H1 (cell line): Measurements from ENCODE around the gene FRMPD4. TPM values are rescaled to one million over a fixed set of nuclear protein-coding genes. Genes with fewer than 3 reads are reported as not detected.

Source experiments
- CTCF ChIA-PET: fragments of 300-600 bp; sonication (Branson Sonifier 250); formaldehyde crosslinking; loops from one replicate; lab custom pipeline; 2021; ENCODE audit not compliant: partially characterized antibody; lab: Charles Lee
- POLR2A ChIA-PET: fragments of 300-600 bp; sonication (Branson Sonifier 250); formaldehyde crosslinking; loops from one replicate; lab custom pipeline; 2021; ENCODE audit warnings: inconsistent platforms; ENCODE audit not compliant: partially characterized antibody; lab: Charles Lee
- DNase-seq, 2 experiments: peaks; one replicate each; pipeline versions ENCODE4 v3.0.0 to v3.0.0-alpha.2; 2010 to 2022; ENCODE audit warnings: low spot score in 2 of 2, low read depth in 1 of 2, mixed read lengths in 1 of 2
- FAIRE-seq: peaks from 2 replicates; lab custom pipeline; 2011; peaks lifted over from hg19 to GRCh38; lab: Jason Lieb, UNC
- H2AFZ ChIP-seq: 2 replicates; pipeline ENCODE4 v1.8.1; 2012; ENCODE audit warnings: low read length, inconsistent platforms
- H2AK5ac ChIP-seq: 2 replicates; pipeline ENCODE4 v1.6.1; 2013; ENCODE audit warnings: low read depth, low read length
- H2BK120ac ChIP-seq: replicated peaks from 2 replicates; pipeline ENCODE3; 2013; ENCODE audit warnings: low read depth, low read length, inconsistent platforms
- H2BK12ac ChIP-seq: 2 replicates; pipeline ENCODE4 v1.6.1; 2013; ENCODE audit warnings: low read depth, low read length
- H2BK15ac ChIP-seq: 2 replicates; pipeline ENCODE4 v1.6.1; 2013; ENCODE audit warnings: low read length
- H2BK20ac ChIP-seq: 2 replicates; pipeline ENCODE4 v1.6.1; 2013; ENCODE audit warnings: low read length
- H2BK5ac ChIP-seq: 2 replicates; pipeline ENCODE4 v1.6.1; 2013; ENCODE audit warnings: low read depth, low read length
- H3K14ac ChIP-seq: 2 replicates; pipeline ENCODE4 v1.6.1; 2013; ENCODE audit warnings: inconsistent platforms; ENCODE audit not compliant: insufficient read length
- H3K18ac ChIP-seq: 2 replicates; pipeline ENCODE4 v1.6.1; 2013; ENCODE audit warnings: low read length; ENCODE audit errors: extremely low read depth
- H3K23ac ChIP-seq: 2 replicates; pipeline ENCODE4 v1.6.1; 2013; ENCODE audit warnings: inconsistent platforms; ENCODE audit not compliant: insufficient read length
- H3K23me2 ChIP-seq: 2 replicates; pipeline ENCODE4 v1.6.1; 2013; ENCODE audit warnings: low read depth, low read length
- H3K27ac ChIP-seq: 2 replicates; pipeline ENCODE4 v1.6.1; 2011; ENCODE audit warnings: low read depth, low read length, inconsistent platforms
- H3K27me3 ChIP-seq, 4 experiments: replicated peaks in 1 of 4; 1 replicate in 1 of 4; 2 replicates in 3 of 4; pipeline versions ENCODE4 v1.6.1 to v1.8.1; 2011 to 2013; ENCODE audit warnings: low read length in 3 of 4, mild to moderate bottlenecking in 3 of 4, inconsistent platforms in 2 of 4, mixed read lengths in 2 of 4, moderate library complexity in 1 of 4; ENCODE audit not compliant: control insufficient read depth in 3 of 4, insufficient read depth in 3 of 4; ENCODE audit errors: extremely low read depth in 1 of 4
- H3K36me3 ChIP-seq, 4 experiments: 2 replicates each; pipeline versions ENCODE4 v1.6.1 to v1.8.1; 2011 to 2013; ENCODE audit warnings: mild to moderate bottlenecking in 4 of 4, low read length in 3 of 4, moderate library complexity in 2 of 4, control low read depth in 1 of 4, inconsistent platforms in 1 of 4; ENCODE audit not compliant: insufficient read depth in 4 of 4, control insufficient read depth in 2 of 4
- H3K4ac ChIP-seq: replicated peaks from 2 replicates; pipeline ENCODE3; 2013; ENCODE audit warnings: low read length, low read depth, mixed read lengths, inconsistent platforms; ENCODE audit not compliant: insufficient read length
- H3K4me1 ChIP-seq, 4 experiments: replicated peaks in 1 of 4; 1 replicate in 1 of 4; 2 replicates in 3 of 4; pipeline versions ENCODE4 v1.6.1 to v1.8.1; 2011 to 2013; ENCODE audit warnings: low read length in 3 of 4, inconsistent platforms in 2 of 4, mixed read lengths in 1 of 4; ENCODE audit not compliant: insufficient read depth in 4 of 4, control insufficient read depth in 3 of 4
- H3K4me2 ChIP-seq, 2 experiments: 2 replicates each; pipeline versions ENCODE4 v1.6.1 to v1.8.1; 2011 to 2013; ENCODE audit warnings: low read depth in 2 of 2, low read length in 2 of 2, control low read depth in 1 of 2, inconsistent platforms in 1 of 2, mild to moderate bottlenecking in 1 of 2; ENCODE audit not compliant: insufficient read depth in 1 of 2
- H3K4me3 ChIP-seq, 4 experiments: fragments of 200-600, 300-600 bp in 1 of 4; sonication (generic), shearing (Covaris generic), sonication (Bioruptor Twin) in 1 of 4; 2 replicates each; pipeline versions ENCODE4 v1.5.1 to v1.8.1; 2011 to 2016; ENCODE audit warnings: low read length in 4 of 4, low read depth in 3 of 4, control low read depth in 2 of 4, inconsistent platforms in 2 of 4, mild to moderate bottlenecking in 2 of 4, mixed read lengths in 1 of 4, moderate library complexity in 1 of 4; ENCODE audit not compliant: insufficient read depth in 2 of 4; ENCODE audit errors: extremely low read depth in 1 of 4
- H3K56ac ChIP-seq: replicated peaks from 2 replicates; pipeline ENCODE3; 2013; ENCODE audit warnings: low read depth, mild to moderate bottlenecking, mixed read lengths, low read length, inconsistent platforms; ENCODE audit not compliant: insufficient read length
- H3K79me1 ChIP-seq: 2 replicates; pipeline ENCODE4 v1.6.1; 2013; ENCODE audit warnings: low read depth, low read length, control low read depth
- H3K79me2 ChIP-seq, 2 experiments: 2 replicates each; pipeline versions ENCODE4 v1.6.1 to v1.8.1; 2012 to 2013; ENCODE audit warnings: low read length in 2 of 2, mild to moderate bottlenecking in 2 of 2, inconsistent platforms in 1 of 2; ENCODE audit not compliant: insufficient read depth in 2 of 2, control insufficient read depth in 1 of 2
- H3K9ac ChIP-seq, 4 experiments: replicated peaks in 1 of 4; 1 replicate in 1 of 4; 2 replicates in 3 of 4; pipeline versions ENCODE4 v1.6.1 to v1.8.1; 2011 to 2013; ENCODE audit warnings: low read depth in 3 of 4, low read length in 3 of 4, control low read depth in 2 of 4, mild to moderate bottlenecking in 2 of 4, moderate library complexity in 2 of 4, inconsistent platforms in 1 of 4; ENCODE audit errors: extremely low read depth in 1 of 4
- H3K9me3 ChIP-seq, 2 experiments: 2 replicates each; pipeline versions ENCODE4 v1.6.1 to v1.8.1; 2012 to 2013; ENCODE audit warnings: mild to moderate bottlenecking in 2 of 2, moderate library complexity in 2 of 2, control low read depth in 1 of 2, inconsistent platforms in 1 of 2, low read depth in 1 of 2, low read length in 1 of 2, mixed read lengths in 1 of 2; ENCODE audit not compliant: insufficient read depth in 2 of 2
- H4K20me1 ChIP-seq, 2 experiments: replicated peaks in 1 of 2; 2 replicates each; pipeline versions ENCODE3 to v1.8.1; 2011 to 2013; ENCODE audit warnings: inconsistent platforms in 2 of 2, low read length in 2 of 2, mild to moderate bottlenecking in 1 of 2; ENCODE audit not compliant: insufficient read depth in 2 of 2, control insufficient read depth in 1 of 2
- H4K5ac ChIP-seq: 2 replicates; pipeline ENCODE4 v1.6.1; 2013; ENCODE audit warnings: low read length, low read depth, mixed read lengths, inconsistent platforms; ENCODE audit not compliant: insufficient read length
- H4K8ac ChIP-seq: 2 replicates; pipeline ENCODE4 v1.8.0; 2013; ENCODE audit warnings: mild to moderate bottlenecking, moderate library complexity, low read length, inconsistent platforms; ENCODE audit not compliant: insufficient read depth; ENCODE audit errors: extremely low read depth
- H4K91ac ChIP-seq: replicated peaks from 2 replicates; pipeline ENCODE3; 2013; ENCODE audit warnings: low read length, mixed read lengths, inconsistent platforms; ENCODE audit not compliant: insufficient read length
- ATF3 ChIP-seq: IDR thresholded peaks from 2 replicates; pipeline ENCODE4 v1.6.1; 2011; ENCODE audit warnings: low read depth, mild to moderate bottlenecking, low read length; ENCODE audit not compliant: insufficient read depth
- BACH1 ChIP-seq: IDR thresholded peaks from 2 replicates; pipeline ENCODE4 v1.6.1; 2012; ENCODE audit warnings: low read length, improper control_type of control experiment
- BCL11A ChIP-seq, 2 experiments: IDR thresholded peaks; one replicate each; pipeline ENCODE4 v1.6.1; 2011; ENCODE audit warnings: low read depth in 2 of 2, low read length in 2 of 2, mild to moderate bottlenecking in 2 of 2
- HDAC6 ChIP-seq: IDR thresholded peaks from one replicate; pipeline ENCODE4 v1.7.1; 2012; ENCODE audit warnings: low read depth, mild to moderate bottlenecking, inconsistent platforms, low read length, moderate library complexity
- KDM4A ChIP-seq: IDR thresholded peaks from one replicate; pipeline ENCODE4 v1.7.1; 2012; ENCODE audit warnings: low read depth, mild to moderate bottlenecking, moderate library complexity, low read length, inconsistent platforms; ENCODE audit not compliant: severe bottlenecking
- POLR2A ChIP-seq, 2 experiments: IDR thresholded peaks; 1 replicate in 1 of 2; 2 replicates in 1 of 2; pipeline ENCODE4 v1.6.1; 2011; ENCODE audit warnings: low read depth in 2 of 2, low read length in 2 of 2, mild to moderate bottlenecking in 2 of 2; ENCODE audit errors: control extremely low read depth in 1 of 2
- POU5F1 ChIP-seq: IDR thresholded peaks from 2 replicates; pipeline ENCODE4 v1.6.1; 2011; ENCODE audit warnings: low read depth, mild to moderate bottlenecking, low read length, moderate library complexity
- RAD21 ChIP-seq, 2 experiments: IDR thresholded peaks in 1 of 2; conservative IDR thresholded peaks in 1 of 2; 2 replicates each; pipeline ENCODE4 v1.6.1; 2011; ENCODE audit warnings: low read depth in 2 of 2, low read length in 2 of 2, improper control_type of control experiment in 1 of 2, inconsistent platforms in 1 of 2, mild to moderate bottlenecking in 1 of 2, moderate library complexity in 1 of 2
- RBBP5 ChIP-seq: IDR thresholded peaks from 2 replicates; pipeline ENCODE4 v1.7.1; 2012; ENCODE audit warnings: low read depth, mild to moderate bottlenecking, inconsistent platforms, low read length, moderate library complexity, borderline replicate concordance
- SP1 ChIP-seq: IDR thresholded peaks from 2 replicates; pipeline ENCODE4 v1.6.1; 2011; ENCODE audit warnings: low read depth, low read length
- SP2 ChIP-seq: IDR thresholded peaks from 2 replicates; pipeline ENCODE4 v1.6.1; 2012; ENCODE audit warnings: mild to moderate bottlenecking, low read length, inconsistent platforms
- TCF12 ChIP-seq: IDR thresholded peaks from 2 replicates; pipeline ENCODE4 v1.6.1; 2011; ENCODE audit warnings: low read depth, mild to moderate bottlenecking, low read length
- polyA plus RNA-seq, 7 experiments: library from polyadenylated mRNA; depleted of rRNA in 3 of 7; stranded (reverse) in 5 of 7; unstranded in 2 of 7; fragments of >200 nt in 5 of 7; fragments of 200-250 nt in 2 of 7; gene quantifications; 1 replicate in 5 of 7; 2 replicates in 1 of 7; 4 replicates in 1 of 7; pipeline versions ENCODE4 v1.2.1 to v1.2.3, GENCODE V29; 2011 to 2013; ENCODE audit warnings: missing spikeins in 2 of 7, mixed read lengths in 2 of 7
- total RNA-seq: library from RNA; stranded (reverse); fragmentation: NEBNext Ultra II Directional; extraction: Animal tissue kit (Norgen Biotek cat#: 25700); gene quantifications from 2 replicates; pipeline ENCODE4 v1.2.1, GENCODE V29; 2021

Gene FRMPD4
- total and polyA plus RNA-seq, 2 of the 8 experiments (the other 6 are each of a cell fraction or from before 2014, with no cell fraction given): 0.02 to 0.37 TPM

GRCh38 chrX:12488220-12488619 lies 349.9 kb downstream of the FRMPD4 start:
- H4K5ac ChIP-seq: no peak overlapping the region
- no peaks in the 10 kb centered on the region for H3K23me2 ChIP-seq
- CTCF ChIA-PET: interaction anchor here (1.1 to 1.5 kb wide), 2 partner anchors 10 to 214 kb away, joined by 3 to 8 read pairs; no protein-coding TSS in a partner anchor

More at GRCh38 chrX:12488220-12488619, 349.9 kb downstream of the FRMPD4 start:
- Histone ChIP-seq H2BK15ac (no peak overlapping the region), H3K23ac (no peak overlapping the region), H3K18ac (no peak overlapping the region), H2BK12ac (no peak overlapping the region), H3K79me1 (no peaks in the 10 kb centered on the region), H4K8ac (no peak overlapping the region), H3K4me1 (no peaks in the 10 kb centered on the region), H3K9ac (no peak overlapping the region), H3K4me3 (no peak overlapping the region), H3K27me3 (no peaks in the 10 kb centered on the region), H3K27ac (no peak overlapping the region), H2AFZ (no peak overlapping the region), H3K79me2 (no peaks in the 10 kb centered on the region), H2AK5ac (no peak overlapping the region), H2BK20ac (no peak overlapping the region), H3K4ac (no peak overlapping the region), H3K14ac (no peak overlapping the region), H3K56ac (no peak overlapping the region), H4K91ac (no peak overlapping the region), H2BK5ac (no peak overlapping the region), H3K9me3 (no peaks in the 10 kb centered on the region), H2BK120ac (no peak overlapping the region), H3K36me3 (no peaks in the 10 kb centered on the region), H4K20me1 (no peaks in the 10 kb centered on the region), H3K4me2 (no peak overlapping the region)
- POLR2A ChIA-PET: no interaction called here
- DNase-seq: no peak
- FAIRE-seq: no peak
- no peak for TF ChIP-seq SP2
- TF ChIP-seq SP1: no peak
- no peak for TF ChIP-seq RAD21 (IDR thresholded peaks at IDR 0.05 in 1 of 2, conservative IDR thresholded peaks at IDR 0.05 in 1 of 2; ENCODE audit: low read depth in 2 of 2, low read length in 2 of 2)
- TF ChIP-seq HDAC6: no peak
- TF ChIP-seq BCL11A (IDR thresholded peaks at IDR 0.05; ENCODE audit: low read depth in 2 of 2, low read length in 2 of 2): no peak
- TF ChIP-seq ATF3: no peak
- no peak for TF ChIP-seq TCF12
- no peak for TF ChIP-seq KDM4A
- TF ChIP-seq POU5F1: no peak
- TF ChIP-seq RBBP5: no peak
- TF ChIP-seq POLR2A (IDR thresholded peaks at IDR 0.05; ENCODE audit: control extremely low read depth in 1 of 2, low read depth in 2 of 2, low read length in 2 of 2): no peak
- TF ChIP-seq BACH1: no peak
